Stimulated activated CD4-positive, alpha-beta T cell treated with anti-CD3 and anti-CD28 coated beads, Interleukin-15, amount 100 ng/mL, for 1 hour (primary cell): ENCODE results near the gene DUSP23.

Experiments
- DNase-seq, 2 donors: peaks; one replicate each; pipeline ENCODE4 v3.0.0-alpha.2; 2020; ENCODE audit warnings: low read depth in 1 of 2, low spot score in 1 of 2

DUSP23 gene

GRCh38 chr1:159783724-159784123 is 3.0 kb downstream of the DUSP23 start:
- DNase-seq, result no peak

DNA sequence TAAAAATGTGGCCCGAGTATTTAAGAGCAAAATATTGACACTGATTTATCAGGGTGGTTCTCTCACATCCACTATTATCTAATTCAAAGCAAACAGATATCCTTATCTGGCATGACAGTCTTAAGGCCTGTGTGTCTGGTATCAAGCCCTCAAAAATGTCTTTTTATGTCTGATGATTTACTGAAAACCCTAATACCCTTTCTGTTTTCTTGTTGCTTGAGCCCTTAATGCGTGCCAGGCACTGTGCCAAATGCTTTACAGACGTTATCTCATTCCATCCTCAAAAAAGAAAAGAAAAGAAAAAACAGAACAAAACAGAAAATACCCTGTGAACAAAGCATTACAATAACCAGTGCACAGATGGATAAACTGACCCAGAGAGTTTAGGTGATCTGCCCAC is 5.7 kb downstream of the DUSP23 start:
- DNase-seq, result no peak

DNA sequence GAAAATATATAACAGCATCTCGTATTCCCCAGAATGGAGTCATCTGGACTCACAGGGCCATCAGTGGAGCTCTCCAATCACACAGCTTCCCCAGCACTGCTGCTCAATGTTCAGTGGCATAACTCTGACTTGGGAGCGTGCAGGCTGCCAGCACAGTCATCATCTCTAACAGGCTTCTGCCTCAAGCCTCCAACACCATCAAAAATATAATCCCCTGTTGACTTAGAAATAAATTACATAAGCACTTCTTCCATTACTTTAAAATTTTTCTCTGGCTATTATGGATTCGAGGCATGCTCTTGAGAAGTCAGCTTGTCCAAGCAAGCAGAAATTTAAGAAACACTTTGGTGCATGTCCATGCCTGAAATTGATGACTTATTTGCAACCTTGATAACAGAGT is 6.2 kb downstream of the DUSP23 start:
- no peak for DNase-seq

DNA sequence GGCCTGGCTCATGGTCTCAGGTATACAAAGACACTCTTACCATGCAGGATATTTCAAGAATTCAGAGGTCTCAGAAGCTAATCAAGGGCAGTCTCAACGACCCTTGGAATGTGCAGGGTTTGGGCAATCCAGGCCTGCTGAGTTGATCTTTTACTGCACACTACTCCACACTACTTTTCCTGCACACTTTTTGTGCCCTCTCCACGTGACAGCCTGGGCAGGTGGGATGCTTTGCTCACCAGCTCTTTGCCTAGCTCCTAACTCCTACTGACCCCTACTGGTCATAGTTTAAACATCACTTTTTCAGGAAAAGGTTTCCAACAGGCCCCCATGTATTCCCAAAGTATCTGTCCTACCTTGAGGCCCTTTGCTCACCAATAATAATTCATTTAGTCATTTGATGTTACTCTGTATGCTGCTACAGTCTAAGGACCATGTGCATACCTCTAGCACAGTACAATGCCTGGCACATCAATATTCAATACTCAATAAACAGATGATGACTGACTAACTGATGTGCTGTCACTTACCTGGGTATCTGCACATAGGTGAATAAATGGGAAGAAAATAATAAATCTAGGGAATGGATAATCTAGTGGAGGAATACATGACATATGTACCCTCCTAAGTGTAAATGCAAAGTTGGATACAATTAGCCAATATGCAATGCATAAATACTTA is 9.6 kb downstream of the DUSP23 start:
- DNase-seq, result no peak

GRCh38 chr1:159791031-159791430 is 10.3 kb downstream of the DUSP23 start:
- no peak for DNase-seq

GRCh38 chr1:159791461-159791860 is 10.7 kb downstream of the DUSP23 start:
- no peak for DNase-seq

GRCh38 chr1:159795534-159795933 is 14.8 kb downstream of the DUSP23 start:
- no peak for DNase-seq

DNA sequence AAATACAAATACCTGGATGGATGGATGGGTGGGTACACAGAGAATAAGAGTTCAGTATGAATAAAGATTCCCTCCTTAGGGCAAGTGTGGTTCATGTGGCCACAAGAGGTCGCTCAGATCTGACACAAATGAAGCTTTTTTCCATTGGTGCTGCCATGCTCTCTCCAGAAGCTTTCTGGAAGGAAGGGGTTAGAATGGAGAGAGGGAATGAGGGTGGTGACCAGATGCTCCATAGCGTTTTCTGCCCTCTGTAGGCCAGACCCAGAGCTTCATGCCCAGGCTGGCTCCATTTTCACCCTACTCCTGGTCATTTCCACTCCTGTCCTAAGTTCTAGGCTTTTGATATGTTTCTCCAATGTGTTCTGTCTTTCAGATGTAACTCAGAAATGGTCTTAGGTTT is 18.1 kb downstream of the DUSP23 start:
- DNase-seq, result no peak

GRCh38 chr1:159799446-159799985 is 18.8 kb downstream of the DUSP23 start:
- no peak for DNase-seq

- DNase-seq, result no peak
Observed at GRCh38 chr1:159800177-159800930, 19.6 kb downstream of the DUSP23 start.

- DNase-seq, result no peak
Observed at GRCh38 chr1:159802111-159802510, 21.3 kb downstream of the DUSP23 start, which contains the start of gene FCRL6. TSS of gene FCRL6 (plus strand) at chr1:159802360. CDS start at chr1:159802425, 65 bp downstream.

DNA sequence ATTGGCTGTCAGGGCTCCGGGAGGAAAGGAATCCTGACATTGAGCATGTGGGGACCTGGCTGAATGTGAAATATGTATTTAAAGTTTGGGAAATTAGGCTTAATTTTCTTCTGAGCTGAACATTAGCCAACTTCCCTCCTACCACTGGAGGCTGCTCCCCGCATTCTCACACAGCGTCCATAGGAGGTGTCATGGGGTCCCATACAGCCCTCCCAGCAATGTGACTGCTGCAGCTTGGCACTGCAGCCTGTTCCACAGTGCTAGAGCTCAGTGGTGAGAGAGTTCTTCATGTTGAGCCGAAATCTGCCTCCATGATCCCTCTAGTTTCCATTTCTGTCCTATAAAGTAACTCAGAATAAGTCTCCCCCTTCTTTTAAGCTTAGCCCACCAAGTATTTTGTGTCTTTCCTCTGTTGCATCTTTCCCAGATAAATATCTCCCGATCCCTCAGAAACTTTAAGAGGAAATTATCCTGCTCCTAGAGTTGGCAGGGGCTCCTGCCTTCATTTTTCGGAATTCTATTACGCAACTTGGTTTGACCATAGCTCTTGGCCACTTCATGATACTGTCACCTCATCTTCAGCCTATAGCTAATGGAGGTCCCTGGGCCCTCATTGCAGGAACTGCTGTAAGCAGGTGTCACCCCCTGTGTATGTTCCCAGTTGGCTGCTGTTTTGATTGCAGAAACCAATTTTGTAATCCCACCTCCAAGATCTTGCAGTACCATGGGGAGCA is 23.4 kb downstream of the DUSP23 start:
- no peak for DNase-seq

- DNase-seq, result no peak
Observed at GRCh38 chr1:159804924-159805323, 24.2 kb downstream of the DUSP23 start.

DNA sequence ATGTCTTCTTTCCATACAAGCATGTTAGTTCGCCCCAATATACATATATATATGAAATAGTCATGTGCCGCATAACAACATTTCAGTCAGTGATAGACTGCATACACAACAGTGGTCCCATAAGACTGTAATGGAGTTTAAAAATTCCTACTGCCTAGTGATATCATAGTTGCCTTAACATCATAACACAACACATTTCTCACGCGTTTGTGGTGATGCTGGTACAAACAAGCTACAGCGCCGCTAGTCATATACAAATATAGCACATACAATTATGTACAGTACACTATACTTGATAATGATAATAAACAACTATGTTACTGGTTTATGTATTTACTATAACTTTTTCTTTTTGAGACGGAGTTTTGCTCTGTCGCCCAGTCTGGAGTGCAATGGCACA is 35.2 kb downstream of the DUSP23 start:
- no peak for DNase-seq

DNA sequence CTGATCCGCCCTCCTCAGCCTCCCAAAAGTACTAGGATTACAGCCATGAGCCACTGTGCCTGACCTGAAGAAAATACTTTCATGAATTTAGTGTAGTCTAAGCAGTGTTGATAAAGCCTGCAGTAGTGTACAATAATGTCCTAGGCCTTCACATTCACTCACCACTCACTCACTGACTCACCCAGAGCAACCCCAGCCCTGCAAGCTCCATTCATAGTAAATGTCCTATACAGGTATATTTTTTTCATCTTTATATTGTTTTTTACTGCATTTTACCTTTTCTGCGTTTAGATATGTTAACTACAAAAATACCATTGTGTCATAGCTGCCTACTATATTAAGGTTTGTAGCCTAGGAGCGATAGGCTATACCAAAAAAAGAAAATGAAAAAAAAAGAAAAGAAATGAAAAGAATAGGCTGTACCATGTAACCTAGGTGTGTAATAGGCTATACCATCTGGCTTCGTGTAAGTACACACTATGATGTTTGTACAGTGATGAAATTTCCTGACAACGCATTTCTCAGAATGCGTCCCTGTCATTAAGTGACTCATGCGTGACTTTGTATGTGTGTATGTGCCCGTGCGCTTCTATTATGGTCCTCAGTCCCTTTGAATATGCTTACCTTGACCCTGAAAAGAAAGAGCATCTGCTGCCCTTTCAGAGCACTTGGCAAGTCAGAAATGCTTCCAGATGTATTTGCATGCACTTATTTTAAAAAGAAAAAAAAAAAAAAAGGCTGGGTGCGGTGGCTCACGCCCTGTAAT is 36.7 kb downstream of the DUSP23 start:
- no peak for DNase-seq

DNA sequence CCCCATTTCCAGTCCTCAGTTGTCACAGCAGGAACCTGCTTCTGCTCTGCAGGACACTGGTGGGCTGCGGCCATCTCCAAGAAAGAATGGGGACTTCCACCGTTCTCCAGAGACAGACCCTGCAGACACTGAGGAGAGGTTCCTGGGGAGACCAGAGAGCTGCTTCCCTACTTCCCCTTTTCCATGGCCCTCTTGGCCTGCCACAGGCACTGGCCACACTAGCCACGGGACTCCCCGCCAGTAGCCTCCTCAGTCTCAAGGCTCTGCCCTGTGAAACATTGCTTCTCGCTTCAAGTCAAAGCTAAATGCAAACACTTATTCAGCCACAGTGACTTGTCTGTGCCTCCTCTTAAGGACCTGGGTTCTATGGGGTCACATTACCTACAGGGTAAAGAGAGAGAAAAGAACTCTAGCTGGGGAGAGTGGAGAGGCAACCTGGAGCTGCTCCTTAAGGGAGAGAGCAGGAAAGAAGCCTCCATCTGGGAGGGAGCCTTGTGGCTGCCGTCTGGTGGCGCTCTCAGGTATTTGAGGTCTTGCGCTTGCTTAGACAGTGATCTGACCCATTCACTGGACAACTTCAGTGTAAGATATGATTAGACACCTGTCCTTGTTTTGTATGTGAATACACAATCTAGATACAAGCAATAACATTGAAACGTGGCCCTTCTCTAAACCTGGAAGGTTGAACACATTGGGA is 40.6 kb downstream of the DUSP23 start:
- no peak for DNase-seq

- no peak for DNase-seq
Observed at GRCh38 chr1:159823406-159823805, 42.6 kb downstream of the DUSP23 start.

DNA sequence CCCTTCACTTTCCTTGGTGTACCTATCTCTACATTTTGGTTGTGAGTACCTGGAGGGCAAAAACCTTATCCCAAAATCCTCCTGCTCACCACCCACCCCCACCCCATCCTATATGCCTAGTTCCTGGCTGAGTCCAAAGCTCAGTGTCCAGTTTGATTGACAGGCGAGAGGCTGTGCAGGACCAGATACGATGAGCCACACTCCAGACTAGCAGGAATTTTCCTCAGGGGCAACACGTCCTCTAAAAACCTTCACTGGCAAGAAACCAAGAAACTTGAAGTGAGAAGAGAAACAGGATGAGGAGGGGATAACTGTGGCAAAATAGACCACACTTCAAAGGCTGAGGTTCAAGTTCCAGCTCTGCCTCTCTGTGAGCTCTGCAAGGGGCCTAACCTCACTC is 44.8 kb downstream of the DUSP23 start:
- DNase-seq, result no peak

DNA sequence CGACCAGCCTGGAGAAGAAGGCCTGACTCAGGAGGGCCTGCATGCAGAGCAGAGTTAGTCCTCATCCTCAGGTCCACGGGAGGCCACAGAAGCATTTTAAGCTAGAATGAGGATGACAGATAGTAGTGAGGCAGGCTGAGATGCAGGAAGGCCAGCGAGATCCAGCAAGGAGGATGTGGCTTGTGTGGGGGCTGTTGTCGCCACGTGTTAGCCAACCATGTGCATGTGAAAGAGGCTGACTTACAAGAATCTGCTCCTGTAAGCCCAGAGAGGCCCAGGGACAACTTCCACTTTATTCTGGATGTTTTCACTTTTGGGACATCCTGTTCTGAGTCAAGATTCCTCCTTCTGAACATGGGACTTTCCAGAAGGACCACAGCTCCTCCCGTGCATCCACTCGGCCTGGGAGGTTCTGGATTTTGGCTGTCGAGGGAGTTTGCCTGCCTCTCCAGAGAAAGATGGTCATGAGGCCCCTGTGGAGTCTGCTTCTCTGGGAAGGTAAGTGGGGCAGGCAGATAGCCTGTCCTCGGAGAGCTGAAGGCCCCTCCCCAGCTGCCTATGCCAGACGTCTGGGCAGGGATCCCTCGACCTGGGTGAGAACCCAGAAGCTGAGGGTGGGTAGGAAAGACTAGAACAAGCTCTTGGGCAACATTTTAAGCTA is 45.8 kb downstream of the DUSP23 start, which contains the start of gene SLAMF8:
TSS of gene SLAMF8 (plus strand) at position 433 of the 661 bp plus-strand sequence. CDS start at position 459, 26 bp downstream.
- no peak for DNase-seq

DNA sequence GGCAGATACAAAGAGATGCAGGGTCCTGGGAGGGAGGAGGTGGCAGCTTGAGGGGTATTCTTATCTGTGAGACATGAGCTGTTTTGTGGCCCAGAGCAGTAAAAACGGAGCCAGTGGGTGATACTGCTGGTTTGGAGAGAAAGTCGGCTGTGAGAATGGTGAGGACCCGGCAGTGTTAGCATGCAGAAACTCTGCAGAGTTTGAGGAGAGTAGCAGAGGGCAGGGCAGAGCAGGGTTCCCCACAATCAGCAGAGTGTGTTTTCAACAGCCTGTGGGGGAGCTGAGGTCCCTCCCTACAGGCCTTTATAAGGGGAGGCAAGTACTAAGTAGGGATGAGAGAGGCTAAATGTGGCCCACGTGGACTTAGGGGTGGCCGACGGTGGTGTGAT is 46.3 kb downstream of the DUSP23 start:
- no peak for DNase-seq
